CD4-positive, alpha-beta T cell treated with Interleukin-15 for 1 hour (primary cell): ENCODE measurements around the gene TOMM40L.

Experiments used
- DNase-seq: peaks from one replicate; pipeline ENCODE4 v3.0.0-alpha.2; 2020

Gene TOMM40L

GRCh38 chr1:161225534-161226319 lies at the start of gene TOMM40L:
TSS of gene TOMM40L (plus strand) at chr1:161226060. CDS start at chr1:161226490, 430 bp downstream.
- peak; percentile 98 for DNase-seq

- no peak for DNase-seq
Observed at GRCh38 chr1:161176468-161177111, 49.3 kb upstream of the TOMM40L start.

- peak; percentile 88 for DNase-seq
Observed at GRCh38 chr1:161177112-161177935, 48.5 kb upstream of the TOMM40L start, which contains the start of gene B4GALT3. TSS of gene B4GALT3 (minus strand) at chr1:161177507. CDS start at chr1:161176060, 1,447 bp downstream.

GRCh38 chr1:161177936-161178244 lies 48.0 kb upstream of the TOMM40L start:
- DNase-seq = no peak

- no peak for DNase-seq
Observed at GRCh38 chr1:161179698-161180097, 46.2 kb upstream of the TOMM40L start.

- no peak for DNase-seq
Observed at GRCh38 chr1:161180639-161181038, 45.2 kb upstream of the TOMM40L start.

- peak; percentile 68 for DNase-seq
Observed at GRCh38 chr1:161182214-161182613, 43.6 kb upstream of the TOMM40L start.

- DNase-seq = peak; percentile 87
Observed at GRCh38 chr1:161185282-161185682, 40.6 kb upstream of the TOMM40L start.

- peak; percentile 38 for DNase-seq
Observed at GRCh38 chr1:161185732-161186311, 40.0 kb upstream of the TOMM40L start.

- no peak for DNase-seq
Observed at GRCh38 chr1:161187311-161187710, 38.5 kb upstream of the TOMM40L start.

GRCh38 chr1:161188381-161188780 lies 37.5 kb upstream of the TOMM40L start:
- no peak for DNase-seq

GRCh38 chr1:161189036-161189435 lies 36.8 kb upstream of the TOMM40L start:
- DNase-seq = no peak

- DNase-seq = no peak
Observed at GRCh38 chr1:161190962-161191521, 34.8 kb upstream of the TOMM40L start.

GRCh38 chr1:161191971-161192370 lies 33.9 kb upstream of the TOMM40L start:
- no peak for DNase-seq

- DNase-seq = peak; percentile 76
Observed at GRCh38 chr1:161192476-161193465, 33.1 kb upstream of the TOMM40L start.

- DNase-seq = no peak
Observed at GRCh38 chr1:161193561-161194235, 32.2 kb upstream of the TOMM40L start.

GRCh38 chr1:161195171-161195570 lies 30.7 kb upstream of the TOMM40L start:
- no peak for DNase-seq

- DNase-seq = no peak
Observed at GRCh38 chr1:161196111-161196510, 29.7 kb upstream of the TOMM40L start.

- DNase-seq = no peak
Observed at GRCh38 chr1:161196521-161197451, 29.1 kb upstream of the TOMM40L start.
